Bronchial epithelial cell (primary cell): ENCODE data around the gene SGTA. TPM values are rescaled to one million over a fixed set of nuclear protein-coding genes. Genes with fewer than 3 reads are reported as not detected.

Experiments used
- DNase-seq: peaks from one replicate; pipeline ENCODE4 v3.0.0-alpha.2; 2010; ENCODE audit warnings: low read depth
- FAIRE-seq: peaks from 2 replicates; lab custom pipeline; 2011; peaks lifted over from hg19 to GRCh38; lab: Jason Lieb, UNC
- H3K27me3 ChIP-seq: 2 replicates; pipeline ENCODE4 v1.5.1; 2011; ENCODE audit warnings: low read length; ENCODE audit not compliant: control insufficient read depth, insufficient read depth
- H3K36me3 ChIP-seq: 2 replicates; pipeline ENCODE4 v1.5.1; 2011; ENCODE audit warnings: low read length; ENCODE audit not compliant: control insufficient read depth, insufficient read depth
- H3K4me3 ChIP-seq: 2 replicates; pipeline ENCODE4 v1.5.1; 2011; ENCODE audit warnings: mild to moderate bottlenecking, low read depth, low read length, control low read depth
- total RNA-seq: library from RNA; depleted of rRNA; stranded (reverse); fragments of >200 nt; gene quantifications from 2 replicates; pipeline ENCODE4 v1.2.1, GENCODE V29; 2014
- TF ChIP-seq, protein P1 (sequence below): IDR thresholded peaks from 2 replicates; pipeline ENCODE4 v1.5.1; 2011; ENCODE audit warnings: mild to moderate bottlenecking, moderate library complexity, low read length, control low read depth, inconsistent platforms; ENCODE audit not compliant: insufficient read depth, severe bottlenecking

Gene SGTA
- total RNA-seq, 1 donor from 2014 or later = 19.7 TPM

DNA sequence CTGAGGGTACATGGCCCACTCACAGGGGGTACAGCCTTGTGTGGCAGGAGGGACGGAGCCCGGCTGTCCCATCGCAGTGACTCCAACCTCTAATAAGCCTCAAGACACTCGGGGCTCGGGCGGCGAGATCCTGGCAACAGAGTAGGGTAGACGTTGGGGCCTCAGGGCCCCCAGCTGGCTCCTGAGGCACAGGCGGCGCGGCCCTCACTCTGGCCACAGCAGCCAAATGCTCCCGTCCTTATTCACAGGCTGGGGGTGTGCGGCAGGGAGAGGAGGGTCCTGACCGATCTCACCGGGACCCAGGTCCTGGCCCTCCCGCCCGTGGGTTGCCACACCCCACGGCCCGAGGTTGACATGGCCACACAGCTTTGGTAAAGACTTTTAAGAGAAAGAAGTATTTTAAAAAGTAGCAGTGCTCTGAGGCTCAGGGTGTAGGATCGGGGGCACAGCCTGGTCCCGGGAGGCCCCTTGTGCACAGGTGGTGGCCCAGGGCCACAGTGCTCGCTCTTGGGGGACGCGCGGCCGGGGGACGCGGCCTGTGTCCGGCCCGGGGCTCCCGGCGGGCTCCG lies 50.8 kb downstream of the SGTA start:
- FAIRE-seq = no peak
- Histone ChIP-seq H3K27me3 (no peaks in the 10 kb centered on the region), H3K36me3 (peaks cover 12% of the 10 kb centered on the region), H3K4me3 (no peak overlapping the region)
- DNase-seq = no peak
- TF ChIP-seq, protein P1, sequence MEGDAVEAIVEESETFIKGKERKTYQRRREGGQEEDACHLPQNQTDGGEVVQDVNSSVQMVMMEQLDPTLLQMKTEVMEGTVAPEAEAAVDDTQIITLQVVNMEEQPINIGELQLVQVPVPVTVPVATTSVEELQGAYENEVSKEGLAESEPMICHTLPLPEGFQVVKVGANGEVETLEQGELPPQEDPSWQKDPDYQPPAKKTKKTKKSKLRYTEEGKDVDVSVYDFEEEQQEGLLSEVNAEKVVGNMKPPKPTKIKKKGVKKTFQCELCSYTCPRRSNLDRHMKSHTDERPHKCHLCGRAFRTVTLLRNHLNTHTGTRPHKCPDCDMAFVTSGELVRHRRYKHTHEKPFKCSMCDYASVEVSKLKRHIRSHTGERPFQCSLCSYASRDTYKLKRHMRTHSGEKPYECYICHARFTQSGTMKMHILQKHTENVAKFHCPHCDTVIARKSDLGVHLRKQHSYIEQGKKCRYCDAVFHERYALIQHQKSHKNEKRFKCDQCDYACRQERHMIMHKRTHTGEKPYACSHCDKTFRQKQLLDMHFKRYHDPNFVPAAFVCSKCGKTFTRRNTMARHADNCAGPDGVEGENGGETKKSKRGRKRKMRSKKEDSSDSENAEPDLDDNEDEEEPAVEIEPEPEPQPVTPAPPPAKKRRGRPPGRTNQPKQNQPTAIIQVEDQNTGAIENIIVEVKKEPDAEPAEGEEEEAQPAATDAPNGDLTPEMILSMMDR = no peak

DNA sequence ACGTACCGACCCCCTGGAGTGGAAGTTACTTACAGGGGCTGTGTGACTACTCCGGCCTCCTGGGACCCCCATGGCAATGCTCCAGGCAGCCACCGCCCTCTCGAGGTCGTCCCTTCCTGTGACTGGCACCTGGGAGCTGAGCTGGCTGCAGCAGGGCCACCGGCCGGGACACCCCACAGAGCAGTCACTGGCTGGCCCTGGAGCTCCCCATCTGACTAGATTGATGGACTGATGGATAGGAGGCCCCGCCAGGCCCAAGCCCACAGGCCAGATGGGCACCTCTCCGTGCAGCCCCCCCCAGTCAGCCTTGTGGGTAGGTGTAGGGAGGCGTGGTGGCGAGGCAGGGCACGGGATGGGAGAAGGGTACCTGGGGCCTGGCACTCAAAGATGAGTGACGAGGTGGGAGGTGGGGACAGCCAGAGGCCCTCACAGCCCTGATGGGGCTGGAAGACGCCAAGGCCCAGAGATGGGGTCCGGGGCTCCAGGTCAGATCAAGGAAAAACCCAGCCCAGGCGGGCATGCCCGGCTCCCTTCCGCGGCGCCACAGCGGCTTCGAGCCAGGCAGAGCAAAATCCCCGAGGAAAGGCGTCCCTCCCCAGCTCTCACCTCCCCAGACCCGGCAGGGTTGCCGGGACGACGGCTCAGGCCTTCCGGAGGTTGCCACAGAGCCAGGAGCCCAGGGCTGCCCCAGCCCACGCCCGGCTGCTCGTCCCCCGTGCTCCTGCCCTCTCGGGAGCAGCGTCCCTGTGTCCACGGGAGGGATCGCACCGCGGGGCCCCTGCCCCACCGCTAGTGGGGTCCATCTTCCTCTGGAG lies 51.7 kb downstream of the SGTA start:
- no peak overlapping the region for H3K4me3 ChIP-seq
- peaks cover 6% of the 10 kb centered on the region for H3K36me3 ChIP-seq
- H3K27me3 ChIP-seq = peaks cover 3% of the 10 kb centered on the region
- TF ChIP-seq, protein P1 = no peak
- FAIRE-seq (no peak), DNase-seq (no peak)

DNA sequence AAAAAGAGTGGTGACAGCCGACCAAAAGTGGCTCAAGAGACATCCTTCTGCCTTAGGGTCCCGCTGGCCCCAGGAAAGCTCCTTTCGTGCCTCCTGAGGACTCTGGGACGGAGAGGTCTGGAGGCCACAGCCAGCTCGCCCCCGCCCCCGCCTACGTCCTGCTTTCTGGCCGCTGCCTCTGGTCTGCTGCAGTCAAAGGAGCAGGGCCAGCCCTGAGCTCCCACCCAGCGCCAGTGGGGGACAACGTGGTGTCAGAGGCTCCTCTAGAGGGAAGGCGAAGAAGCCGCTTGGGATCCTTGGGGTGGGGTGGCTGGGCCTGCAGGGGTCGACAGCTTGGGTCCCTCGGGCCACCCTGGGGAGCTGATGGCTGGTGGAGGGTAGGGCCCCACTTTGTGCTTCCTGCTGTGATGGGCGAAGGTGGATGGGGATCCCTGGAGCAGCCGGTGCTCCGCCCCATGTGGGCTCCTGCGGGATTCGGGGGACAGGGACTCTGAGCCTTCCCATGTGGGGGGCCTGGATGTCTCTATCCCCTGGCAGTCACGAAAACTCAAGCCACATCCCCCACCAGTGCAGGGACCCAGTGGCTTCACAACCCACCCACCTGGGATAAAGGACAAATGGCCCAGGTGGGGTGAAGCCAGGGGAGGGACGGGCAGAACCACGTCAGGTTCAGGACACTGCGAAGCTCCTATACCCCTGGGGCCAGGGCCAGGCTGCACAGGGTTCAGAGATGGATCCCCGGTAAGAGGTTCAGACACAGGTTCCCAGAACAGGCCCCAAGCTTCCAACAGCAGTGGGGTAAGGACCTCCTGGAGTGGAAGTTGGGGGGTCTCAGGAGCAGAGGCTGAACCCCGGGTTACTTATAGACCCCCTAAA lies 52.9 kb downstream of the SGTA start:
- H3K36me3 ChIP-seq = no peaks in the 10 kb centered on the region
- TF ChIP-seq, protein P1 = no peak
- DNase-seq (no peak), FAIRE-seq (no peak)
- H3K4me3 ChIP-seq = no peak overlapping the region
- H3K27me3 ChIP-seq = peaks cover 5% of the 10 kb centered on the region

DNA sequence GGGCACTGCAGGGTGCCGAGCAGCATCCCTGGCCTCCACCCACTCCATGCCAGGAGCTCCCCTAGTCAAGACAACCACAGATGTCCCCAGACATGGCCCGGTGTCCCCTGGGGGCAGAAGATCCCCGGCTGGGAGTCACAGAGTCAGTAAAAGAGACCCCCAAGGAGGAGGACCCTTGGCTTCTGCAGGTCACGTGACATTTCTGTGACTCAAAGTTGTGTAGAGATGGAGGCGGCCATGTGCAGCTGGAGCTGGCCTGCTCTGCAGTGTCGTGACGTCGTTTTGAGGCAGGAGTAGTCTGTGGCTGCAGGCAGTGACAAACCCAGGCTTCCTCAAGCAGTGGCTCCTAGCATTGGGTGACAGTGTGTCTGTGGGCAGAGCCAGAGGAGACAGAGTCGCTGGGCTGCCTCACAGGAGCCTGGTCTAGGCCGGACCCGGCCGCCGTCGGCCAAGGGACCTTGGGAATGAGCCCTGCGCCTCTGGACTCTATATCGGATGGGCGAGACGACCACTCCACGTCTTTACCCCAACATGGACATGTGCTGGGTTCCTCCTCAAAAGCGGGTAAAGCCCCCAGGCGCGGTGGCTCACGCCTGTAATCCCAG lies 54.2 kb downstream of the SGTA start:
- no peaks in the 10 kb centered on the region for H3K36me3 ChIP-seq
- no peak for DNase-seq
- TF ChIP-seq, protein P1 = no peak
- H3K4me3 ChIP-seq = no peak overlapping the region
- H3K27me3 ChIP-seq = peaks cover 5% of the 10 kb centered on the region
- no peak for FAIRE-seq

DNA sequence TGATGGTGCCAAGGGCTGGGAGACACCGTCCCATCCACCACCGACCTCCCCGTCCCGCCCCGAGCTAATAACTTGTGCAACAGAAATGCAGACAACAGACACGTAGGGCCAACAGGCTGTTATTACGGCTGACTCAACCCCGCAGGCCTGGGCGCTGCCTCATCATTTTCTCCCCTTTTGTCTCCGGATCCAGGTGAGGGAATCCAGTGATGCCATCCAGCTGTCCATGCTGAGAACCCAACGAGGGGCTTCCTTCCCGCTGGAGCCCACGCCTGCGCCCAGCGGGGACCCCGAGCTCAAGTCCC lies 55.5 kb downstream of the SGTA start:
- DNase-seq = peak; percentile 27
- TF ChIP-seq, protein P1 = no peak
- no peak overlapping the region for H3K4me3 ChIP-seq
- no peak for FAIRE-seq
- H3K27me3 ChIP-seq = peaks cover 5% of the 10 kb centered on the region
- H3K36me3 ChIP-seq = no peaks in the 10 kb centered on the region
